HTERT RPE-1 (cell line): ENCODE data around the gene LSM14B.
"Not testable (repeated sequence)": the region's sequence is repeated elsewhere in the genome, so short reads cannot be mapped to it uniquely, and the experiment has no call there.

Experiments used
- in situ Hi-C: fragments of 300-500 bp; cut with MboI; formaldehyde crosslinking; loops from 4 replicates; pipeline ENCODE4 v1.14.3; 2020; ENCODE audit warnings: low sequenced_read_pairs

Gene LSM14B

GRCh38 chr20:62112368-62112767, 9.9 kb upstream of the LSM14B start:
- in situ Hi-C loops: no loop called here

- in situ Hi-C loops: no loop called here
Measured at GRCh38 chr20:62114894-62115293, 7.4 kb upstream of the LSM14B start.

GRCh38 chr20:62115800-62116407, 6.4 kb upstream of the LSM14B start:
- in situ Hi-C loops: not testable (repeated sequence)

- in situ Hi-C loops: no loop called here
Measured at GRCh38 chr20:62116558-62117361, 5.5 kb upstream of the LSM14B start.

DNA sequence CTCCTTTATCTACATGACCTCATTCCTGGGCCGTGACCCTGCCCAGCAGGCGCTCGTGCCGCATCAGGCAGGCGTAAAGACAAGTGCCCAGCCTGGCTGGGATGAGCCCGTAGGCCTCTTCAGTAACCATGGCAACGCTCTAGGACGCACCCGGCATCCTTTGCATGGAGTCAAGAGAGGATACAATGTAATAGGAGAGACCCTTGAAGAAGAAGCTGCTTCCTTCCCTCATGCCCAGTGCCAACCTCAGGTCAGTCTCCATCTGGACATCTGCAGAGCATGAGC, 5.0 kb upstream of the LSM14B start:
- in situ Hi-C loops: no loop called here

DNA sequence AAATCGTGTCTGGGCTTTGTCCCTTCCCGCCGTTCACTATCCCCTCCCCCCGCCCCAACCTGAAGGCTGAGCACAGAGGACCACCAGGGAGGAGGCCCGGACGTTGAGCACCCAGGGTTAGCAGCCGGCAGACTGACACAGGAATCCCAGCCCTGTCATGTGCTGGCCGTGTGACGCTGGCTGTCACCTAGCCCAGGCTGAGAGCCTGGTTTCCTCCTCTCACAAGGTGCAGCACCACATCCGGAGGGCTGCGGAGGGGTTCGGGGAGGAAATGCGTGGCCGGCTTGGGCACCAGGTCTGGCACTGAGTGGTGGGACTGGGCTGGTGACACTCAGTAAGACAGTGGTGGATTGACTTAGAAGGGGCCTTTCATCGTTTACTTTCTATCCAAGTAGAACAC, 4.6 kb upstream of the LSM14B start:
- in situ Hi-C loops: no loop called here

- in situ Hi-C loops: no loop called here
Measured at GRCh38 chr20:62118113-62119043, 3.9 kb upstream of the LSM14B start.

- in situ Hi-C loops: no loop called here
Measured at GRCh38 chr20:62119115-62119514, 3.2 kb upstream of the LSM14B start.

GRCh38 chr20:62119591-62120364, 2.5 kb upstream of the LSM14B start:
- in situ Hi-C loops: no loop called here

DNA sequence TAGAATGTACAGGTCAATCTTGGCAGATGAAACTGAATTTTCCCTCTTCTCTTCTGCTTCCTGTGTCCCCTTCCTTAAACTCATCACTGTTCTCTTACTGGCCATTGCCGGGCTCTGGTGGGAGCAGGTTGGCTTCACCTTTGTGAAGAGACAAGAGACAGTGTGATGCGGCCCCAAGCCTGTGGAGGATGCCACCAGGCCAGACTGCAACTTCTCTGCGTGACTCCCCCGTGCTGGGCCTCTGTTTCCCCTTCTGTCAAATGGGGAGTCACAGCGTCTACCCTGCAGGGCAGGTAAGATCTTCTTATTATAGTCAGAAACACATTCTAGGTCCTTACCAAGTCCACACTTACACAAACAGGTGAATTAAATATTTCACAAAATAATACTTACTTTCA, 1.9 kb upstream of the LSM14B start:
- in situ Hi-C loops: no loop called here

DNA sequence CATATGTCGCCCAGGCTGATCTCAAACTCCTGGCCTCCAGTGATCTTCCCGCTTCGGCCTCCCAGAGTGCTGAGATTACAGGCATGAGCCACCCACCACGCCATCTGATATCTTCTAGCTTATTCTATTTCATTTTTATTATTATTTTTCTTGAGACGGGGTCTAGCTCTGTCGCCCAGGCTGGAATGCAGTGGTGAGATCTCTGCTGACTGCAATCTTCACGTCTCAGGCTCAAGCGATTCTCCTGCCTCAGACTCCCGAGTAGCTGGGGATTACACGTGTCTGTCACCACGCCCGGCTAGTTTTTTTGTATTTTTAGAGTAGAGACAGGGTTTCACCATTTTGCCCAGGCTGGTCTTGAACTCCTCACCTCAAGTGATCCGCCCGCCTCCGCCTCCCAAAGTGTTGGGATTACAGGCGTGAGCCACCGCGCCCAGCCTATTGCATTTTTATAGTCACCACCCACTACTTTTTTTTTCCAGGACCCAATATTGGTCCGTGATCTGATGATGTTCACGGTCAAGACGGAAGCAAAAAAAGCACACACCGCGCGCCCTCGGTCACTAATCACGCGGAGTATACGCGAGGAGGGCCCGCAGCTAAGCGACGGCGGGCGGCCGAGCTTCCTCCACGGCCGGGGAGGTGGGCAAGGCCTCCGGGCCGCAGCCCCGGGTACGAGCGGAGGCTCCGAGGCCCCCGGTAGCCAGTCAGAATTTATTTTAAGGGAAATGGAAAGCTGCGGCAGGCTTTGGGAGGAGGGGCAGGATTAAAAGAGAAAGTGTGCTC, 1.1 kb upstream of the LSM14B start:
- in situ Hi-C loops: no loop called here

- in situ Hi-C loops: no loop called here
Measured at GRCh38 chr20:62122654-62123449, 577 bp downstream of the LSM14B start.

GRCh38 chr20:62123450-62124118, 1.3 kb downstream of the LSM14B start:
- in situ Hi-C loops: no loop called here

DNA sequence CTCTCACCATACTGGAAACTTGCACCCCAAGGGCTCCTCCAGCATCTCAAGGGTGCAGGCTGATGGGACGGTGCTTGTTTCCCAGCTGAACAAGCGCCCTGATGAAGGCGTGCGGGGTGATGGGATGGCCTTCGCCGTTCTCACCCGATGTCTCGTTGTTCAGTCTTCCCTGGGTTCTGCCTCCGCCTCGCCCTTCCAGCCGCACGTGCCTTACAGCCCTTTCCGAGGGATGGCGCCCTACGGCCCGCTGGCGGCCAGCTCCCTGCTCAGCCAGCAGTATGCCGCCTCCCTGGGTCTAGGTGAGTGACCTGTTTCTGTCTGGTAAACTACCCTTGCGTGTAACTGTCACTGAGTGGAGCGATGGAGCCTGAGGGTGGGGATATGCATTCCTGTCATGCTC, 3.9 kb downstream of the LSM14B start:
- in situ Hi-C loops: no loop called here

DNA sequence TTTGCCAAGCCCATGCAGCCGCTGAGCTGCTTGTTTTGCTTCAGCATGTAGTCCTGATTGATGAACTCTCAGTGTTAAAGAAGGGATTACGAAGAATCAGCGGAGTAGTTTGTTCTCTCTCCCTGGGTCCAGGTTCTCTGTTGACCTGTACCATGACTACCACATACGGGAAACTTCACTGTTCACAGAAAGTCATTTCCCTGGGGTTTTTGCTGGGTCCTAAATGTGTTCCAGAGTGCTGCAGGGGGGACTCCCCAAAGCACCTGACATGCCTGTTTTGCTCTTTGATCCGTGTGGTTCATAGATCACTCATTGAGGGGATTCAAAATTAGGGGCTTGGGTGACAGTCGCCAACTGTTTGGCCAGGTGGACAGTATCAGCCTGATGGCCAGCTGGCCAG, 5.5 kb downstream of the LSM14B start:
- in situ Hi-C loops: no loop called here

- in situ Hi-C loops: no loop called here
Measured at GRCh38 chr20:62128502-62128901, 6.2 kb downstream of the LSM14B start.

DNA sequence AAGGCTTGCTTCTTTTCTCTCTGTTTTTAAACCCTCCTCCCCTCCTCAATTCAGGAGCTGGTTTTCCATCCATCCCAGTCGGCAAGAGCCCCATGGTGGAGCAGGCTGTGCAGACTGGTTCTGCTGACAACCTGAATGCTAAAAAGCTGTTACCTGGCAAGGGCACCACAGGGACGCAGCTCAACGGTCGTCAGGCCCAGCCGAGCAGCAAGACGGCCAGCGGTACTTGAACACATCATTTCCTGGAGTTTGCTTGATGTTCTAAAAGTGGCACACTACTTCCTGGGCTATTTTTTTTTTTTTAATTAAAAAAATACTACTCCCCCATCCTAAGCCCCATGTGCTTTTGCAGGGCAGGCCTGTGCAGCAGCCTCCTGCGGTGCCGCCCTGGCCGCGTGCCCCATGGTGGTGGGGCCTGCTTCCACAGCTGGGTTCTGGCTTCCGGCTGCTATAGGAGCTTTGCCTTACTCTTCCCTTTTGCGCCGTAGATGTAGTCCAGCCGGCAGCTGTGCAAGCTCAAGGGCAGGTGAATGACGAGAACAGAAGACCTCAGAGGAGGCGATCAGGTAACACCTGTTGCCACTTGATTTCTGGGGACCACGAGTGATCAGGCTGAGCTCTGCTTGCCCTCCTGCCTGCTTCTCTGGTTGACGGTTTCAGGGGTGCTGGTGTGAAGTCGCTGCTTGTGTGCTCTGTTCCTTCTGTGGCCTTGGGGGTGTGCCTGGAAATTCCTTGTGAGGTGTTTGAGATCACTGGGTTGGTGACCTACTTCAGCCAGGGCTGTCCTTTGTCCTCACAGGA, 7.7 kb downstream of the LSM14B start:
- in situ Hi-C loops: no loop called here
